GM19351 (cell line): ENCODE results near the gene KRTAP4-12.
"Not testable (repeated sequence)": the region's sequence is repeated elsewhere in the genome, so short reads cannot be mapped to it uniquely, and the experiment has no call there.

Experiments
- ATAC-seq: cut with Tn5 transposase; IDR thresholded peaks from one replicate; pipeline ENCODE4 v1.9.1; 2021; ENCODE audit warnings: mild to moderate bottlenecking, moderate library complexity; ENCODE audit not compliant: unreplicated experiment

Gene KRTAP4-12

DNA sequence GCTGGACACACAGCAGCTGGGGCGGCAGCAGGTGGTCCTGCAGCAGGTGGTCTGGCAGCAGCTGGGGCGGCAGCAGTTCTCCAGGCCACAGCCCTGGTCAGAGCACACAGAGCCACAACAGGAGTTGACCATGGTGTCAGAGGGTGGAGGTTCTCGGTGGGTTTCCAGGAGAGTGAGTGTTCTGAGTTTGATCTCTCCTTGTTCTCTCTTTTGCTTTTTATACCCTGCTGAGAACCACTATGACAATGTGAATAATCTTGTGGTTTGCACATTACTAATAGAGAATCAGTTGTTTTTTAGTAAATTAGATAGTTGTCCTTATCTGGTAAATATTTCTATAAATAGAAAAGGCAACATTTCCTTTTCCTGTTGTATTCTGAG is at the start of gene KRTAP4-12:
KRTAP4-12 (minus strand) TSS at position 192 of the 381 bp plus-strand sequence; CDS start at position 132, 60 bp downstream.
- ATAC-seq: not testable (repeated sequence)

GRCh38 chr17:41171886-41172285 is 47.9 kb upstream of the KRTAP4-12 start:
- ATAC-seq: no peak

DNA sequence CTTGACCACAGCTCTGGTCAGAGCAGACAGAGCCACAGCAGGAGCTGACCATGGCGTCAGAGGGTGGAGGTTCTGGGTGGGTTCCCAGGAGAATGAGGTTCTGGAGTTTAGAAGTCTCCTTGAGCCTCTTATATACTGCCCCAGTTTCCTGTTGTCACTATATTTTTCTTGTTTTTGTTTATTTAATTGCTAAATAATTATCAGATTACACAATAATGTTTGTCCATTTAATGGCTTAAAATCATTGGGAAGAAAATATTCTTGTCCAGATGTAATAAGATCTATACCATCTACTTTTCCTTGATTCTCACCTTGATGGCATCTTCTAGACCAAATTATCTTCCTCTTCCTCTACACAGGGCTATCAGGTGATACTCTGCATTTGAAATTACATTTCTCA is 44.1 kb upstream of the KRTAP4-12 start, which contains the start of gene KRTAP4-3:
KRTAP4-3 (minus strand) TSS at position 101 of the 400 bp plus-strand sequence; CDS start at position 52, 49 bp downstream.
- no peak for ATAC-seq

DNA sequence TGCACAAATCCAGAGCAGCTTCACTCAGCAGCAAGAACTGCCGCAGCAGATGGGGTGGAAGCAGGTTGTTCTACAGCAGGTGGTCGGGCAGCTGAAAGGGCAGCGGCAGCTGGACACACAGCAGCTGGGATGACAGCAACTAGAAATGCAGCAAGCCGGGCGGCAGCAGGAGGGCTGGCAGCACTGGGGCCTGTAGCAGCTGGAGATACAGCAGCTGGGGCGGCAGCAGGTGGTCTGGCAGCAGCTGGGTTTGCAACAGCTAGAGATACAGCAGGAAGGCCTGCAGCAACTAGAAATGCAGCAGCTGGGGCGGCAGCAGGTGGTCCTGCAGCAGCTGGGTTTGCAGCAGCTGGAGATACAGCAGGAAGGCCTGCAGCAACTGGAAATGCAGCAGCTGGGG is 43.6 kb upstream of the KRTAP4-12 start:
- ATAC-seq: no peak

DNA sequence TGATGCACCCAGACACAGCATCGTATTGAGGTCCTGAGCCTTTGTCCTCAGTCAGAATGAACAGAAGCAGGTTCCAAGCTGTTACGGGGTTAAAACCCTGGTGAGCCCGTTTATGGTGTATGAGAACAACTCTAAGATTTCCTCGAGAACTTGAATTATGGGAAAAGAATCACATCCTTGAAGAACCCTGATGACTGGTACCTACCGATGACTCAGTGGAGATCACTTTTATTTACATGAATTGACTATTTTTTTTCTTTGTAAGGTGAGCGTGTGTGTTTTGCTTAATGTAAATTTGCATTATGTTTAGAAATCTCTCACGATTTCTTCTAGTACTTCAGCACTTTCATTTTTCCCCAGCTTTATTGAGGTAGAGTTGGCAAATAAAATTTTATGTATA is 39.8 kb upstream of the KRTAP4-12 start:
- no peak for ATAC-seq

DNA sequence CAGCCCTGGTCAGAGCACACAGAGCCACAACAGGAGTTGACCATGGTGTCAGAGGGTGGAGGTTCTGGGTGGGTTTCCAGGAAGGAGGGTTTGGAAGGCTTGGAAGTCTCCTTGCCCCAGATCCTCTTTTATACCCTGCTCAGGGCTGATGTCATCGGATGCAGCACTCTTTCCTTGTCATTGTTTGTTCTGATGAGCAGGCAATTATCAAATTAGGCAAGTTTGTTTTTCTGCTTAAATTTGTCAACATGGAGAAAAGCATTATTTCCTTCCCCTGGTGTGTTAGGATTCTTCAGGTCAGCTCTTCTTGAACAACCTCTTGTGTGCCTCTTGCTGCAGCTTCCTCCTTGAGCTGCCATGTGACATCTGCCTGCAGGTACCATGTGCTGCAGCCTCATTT is 36.7 kb upstream of the KRTAP4-12 start, which contains the start of gene KRTAP4-4:
KRTAP4-4 (minus strand) TSS at position 101 of the 400 bp plus-strand sequence; CDS start at position 44, 57 bp downstream.
- no peak for ATAC-seq

DNA sequence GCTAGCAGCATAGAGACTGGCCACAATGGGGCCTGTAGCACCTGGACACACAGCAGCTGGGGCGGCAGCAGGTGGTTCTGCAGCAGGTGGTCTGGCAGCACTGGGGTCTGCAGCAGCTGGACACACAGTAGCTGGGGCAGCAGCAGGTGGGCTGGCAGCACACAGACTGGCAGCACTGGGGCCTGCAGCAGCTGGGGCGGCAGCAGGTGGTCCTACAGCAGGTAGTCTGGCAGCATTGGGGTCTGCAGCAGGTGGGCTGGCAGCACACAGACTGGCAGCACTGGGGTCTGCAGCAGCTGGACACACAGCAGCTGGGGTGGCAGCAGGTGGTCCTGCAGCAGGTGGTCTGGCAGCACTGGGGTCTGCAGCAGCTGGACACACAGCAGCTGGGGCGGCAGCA is 36.2 kb upstream of the KRTAP4-12 start:
- not testable (repeated sequence) for ATAC-seq

GRCh38 chr17:41153856-41154255 is 29.9 kb upstream of the KRTAP4-12 start:
- no peak for ATAC-seq

DNA sequence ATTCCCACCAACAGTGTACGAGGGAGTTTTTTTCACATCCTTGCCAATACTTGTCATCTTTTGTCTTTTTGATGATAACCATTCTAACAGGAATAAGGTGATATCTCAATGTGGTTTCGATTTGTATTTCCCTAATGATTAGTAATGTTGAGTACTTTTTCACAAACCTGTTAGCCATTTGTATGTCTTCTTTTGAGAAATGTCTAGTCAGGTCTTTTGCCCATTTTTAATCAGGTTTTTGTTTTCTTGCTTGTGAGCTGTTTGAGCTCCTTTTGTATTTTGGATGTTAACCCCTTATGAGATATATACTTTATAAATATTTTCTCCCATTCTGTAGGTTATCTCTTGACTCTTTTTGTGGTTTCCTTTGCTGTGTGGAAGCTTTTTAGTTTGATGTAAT is 27.5 kb upstream of the KRTAP4-12 start:
- ATAC-seq: no peak

GRCh38 chr17:41150026-41150425 is 26.0 kb upstream of the KRTAP4-12 start:
- ATAC-seq: no peak

DNA sequence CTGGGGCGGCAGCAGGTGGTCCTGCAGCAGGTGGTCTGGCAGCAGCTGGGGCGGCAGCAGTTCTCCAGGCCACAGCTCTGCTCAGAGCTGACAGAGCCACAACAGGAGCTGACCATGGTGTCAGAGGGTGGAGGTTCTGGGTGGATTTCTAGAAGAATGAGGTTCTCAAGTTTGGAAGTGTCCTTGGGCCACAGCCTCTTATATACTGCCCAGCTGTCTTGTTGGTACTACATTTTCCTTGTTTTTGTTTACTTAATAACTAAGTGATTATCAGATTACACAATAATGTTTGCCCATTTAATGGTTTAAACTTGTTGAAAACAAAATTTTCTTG is 25.6 kb upstream of the KRTAP4-12 start, which contains the start of gene KRTAP4-5:
KRTAP4-5 (minus strand) TSS at position 174 of the 334 bp plus-strand sequence; CDS start at position 116, 58 bp downstream.
- ATAC-seq: no peak

DNA sequence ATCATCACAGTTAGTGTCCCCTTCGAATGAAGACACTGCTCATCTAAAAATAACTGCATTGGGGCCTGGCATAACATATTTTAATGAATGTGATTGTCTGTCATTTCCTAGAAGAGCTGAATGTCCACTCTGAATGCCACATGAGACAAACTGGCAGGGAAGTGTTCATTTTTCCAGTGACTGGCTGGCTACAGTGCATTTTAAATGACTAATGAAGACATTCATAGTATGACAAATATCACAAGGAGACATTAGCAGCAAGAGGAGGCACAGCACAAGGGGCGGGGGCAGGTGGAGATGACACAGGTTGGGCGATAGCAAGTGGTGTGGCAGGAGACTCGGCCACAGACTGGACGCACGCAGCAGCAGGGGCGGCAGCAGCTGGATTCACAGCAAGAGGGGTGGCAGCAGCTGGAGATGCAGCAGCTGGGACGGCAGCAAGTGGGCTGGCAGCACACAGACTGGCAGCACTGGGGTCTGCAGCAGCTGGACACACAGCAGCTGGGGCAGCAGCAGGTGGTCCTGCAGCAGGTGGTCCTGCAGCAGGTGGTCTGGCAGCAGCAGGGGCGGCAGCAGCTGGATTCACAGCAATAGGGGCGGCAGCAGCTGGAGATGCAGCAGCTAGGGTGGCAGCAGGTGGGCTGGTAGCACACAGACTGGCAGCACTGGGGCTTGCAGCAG is 25.1 kb upstream of the KRTAP4-12 start:
- ATAC-seq: not testable (repeated sequence)

DNA sequence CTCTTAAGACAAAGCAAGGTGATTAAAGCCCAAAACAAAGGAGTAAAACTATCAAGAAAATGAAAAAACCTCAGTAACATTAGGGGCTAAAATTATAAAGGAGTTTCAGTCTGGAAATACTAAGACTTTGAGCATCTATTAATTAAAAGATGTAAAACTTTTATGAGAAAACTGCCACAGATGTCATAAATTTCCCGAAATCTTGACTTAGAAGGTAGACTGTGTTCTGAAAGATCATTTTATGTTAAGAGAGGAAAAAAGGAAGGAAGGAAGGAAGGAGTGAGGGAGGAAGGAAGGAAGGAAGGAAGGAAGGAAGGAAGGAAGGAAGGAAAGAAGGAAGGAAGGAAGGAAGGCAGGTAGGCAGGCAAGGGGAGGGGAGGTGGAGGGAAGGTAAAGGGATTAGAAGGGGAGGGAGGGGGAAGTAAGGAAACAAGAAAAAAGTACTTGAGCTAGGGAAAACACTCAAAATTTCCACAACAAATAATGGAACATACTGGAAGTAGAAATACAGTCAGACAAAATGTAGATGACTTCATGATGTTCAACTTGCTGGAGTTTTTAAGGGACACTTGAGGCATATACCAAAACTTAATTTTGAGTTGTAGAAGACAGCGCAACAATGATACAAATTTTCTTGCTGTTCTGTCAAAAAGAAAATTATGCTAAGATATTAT is 23.7 kb upstream of the KRTAP4-12 start:
- ATAC-seq: no peak

DNA sequence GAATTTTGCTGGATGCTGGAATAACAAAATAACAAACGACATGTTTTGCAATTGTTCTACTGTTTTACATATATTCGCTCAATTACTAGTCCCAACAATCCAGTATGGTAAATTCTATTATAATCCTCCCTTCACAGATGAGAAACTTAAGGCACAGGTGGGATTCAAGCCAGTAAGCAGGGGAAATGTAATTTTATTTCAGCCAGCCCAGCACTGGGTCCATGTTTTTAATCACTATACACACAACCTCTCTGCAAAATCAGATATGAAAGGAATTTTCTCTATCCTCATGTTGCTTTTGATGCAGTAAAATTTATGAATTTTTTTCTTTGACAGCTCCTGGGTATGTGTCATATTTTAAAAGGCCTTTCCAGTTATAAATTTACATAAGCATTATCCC is 21.3 kb upstream of the KRTAP4-12 start:
- no peak for ATAC-seq

GRCh38 chr17:41144846-41145245 is 20.9 kb upstream of the KRTAP4-12 start:
- no peak for ATAC-seq

DNA sequence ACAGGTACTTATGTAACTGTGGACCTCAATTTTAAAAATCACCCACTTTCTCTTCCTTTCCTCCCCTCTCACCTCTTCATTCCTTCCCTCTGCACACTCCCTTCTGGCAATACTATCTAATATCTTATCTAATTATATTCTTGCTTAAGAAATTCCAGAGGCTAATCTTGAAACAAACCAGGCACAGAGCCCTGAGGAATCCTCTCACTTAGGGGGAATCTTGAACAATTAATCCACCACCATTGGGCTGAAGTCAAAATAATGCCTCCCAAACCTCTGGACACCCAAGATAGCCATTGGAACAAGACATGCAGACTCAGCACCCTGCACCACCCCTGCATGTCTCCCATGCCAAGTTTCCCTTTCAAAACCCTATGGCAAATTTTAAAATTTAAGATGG is 17.4 kb upstream of the KRTAP4-12 start:
- ATAC-seq: no peak

GRCh38 chr17:41140360-41141131 is 16.6 kb upstream of the KRTAP4-12 start, which contains the start of gene KRTAP4-6:
Gene KRTAP4-6, minus strand, starts transcription at chr17:41140544. Its CDS starts 57 bp downstream, at chr17:41140487.
- ATAC-seq: no peak

- ATAC-seq: not testable (repeated sequence)
Observed at GRCh38 chr17:41139865-41140264, 15.9 kb upstream of the KRTAP4-12 start.

DNA sequence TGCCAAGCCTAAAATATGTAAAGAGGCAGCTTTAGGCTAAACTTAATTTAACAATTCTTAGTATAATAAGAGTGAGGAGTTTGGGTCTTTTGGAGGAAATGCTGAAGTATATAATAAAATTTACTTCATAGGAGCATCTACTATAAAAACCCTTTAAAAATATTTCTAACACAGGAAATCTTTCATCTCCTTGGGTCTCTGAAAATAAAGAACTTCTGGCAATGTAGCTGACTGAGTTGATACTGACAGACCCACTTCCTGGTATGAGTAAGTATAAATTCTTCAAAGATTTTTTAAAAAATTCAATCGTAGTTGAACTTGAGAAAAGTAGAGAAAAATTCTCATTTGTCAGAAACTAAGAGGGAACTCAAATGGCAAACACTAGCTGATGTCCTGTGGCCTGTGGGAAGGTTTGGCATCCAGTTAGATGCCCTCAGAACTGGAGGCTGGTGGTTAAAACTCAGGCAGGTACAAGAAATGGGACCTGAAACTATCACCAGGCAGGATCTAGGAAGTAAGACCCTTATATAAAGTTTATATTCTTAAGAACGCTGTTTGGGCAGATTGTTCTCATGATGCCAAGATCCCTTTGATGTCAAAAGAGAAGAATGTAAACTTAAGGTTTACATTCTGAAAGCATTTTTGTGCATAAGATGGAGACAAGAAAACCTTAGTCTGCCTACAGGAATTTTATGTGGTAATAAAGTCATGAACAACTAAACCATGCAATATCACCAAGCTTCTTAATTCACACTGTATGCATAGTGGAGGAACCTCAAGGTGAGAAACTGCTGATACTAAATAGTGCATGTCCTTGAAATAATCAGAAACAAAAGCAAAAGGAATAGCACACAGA is 10.1 kb upstream of the KRTAP4-12 start:
- no peak for ATAC-seq

GRCh38 chr17:41131979-41132378 is 8.0 kb upstream of the KRTAP4-12 start:
- ATAC-seq: no peak
